ENCODE data around the gene CYB5R3. TPM values are rescaled to one million over a fixed set of nuclear protein-coding genes. Genes with fewer than 3 reads are reported as not detected.
A peak's percentile ranks its signal among the peaks of the same experiment; 100 is the strongest.

The CYB5R3 gene
- polyA plus RNA-seq, 3 donors, result 49.7 to 76.4 (median 54.0) TPM

DNA sequence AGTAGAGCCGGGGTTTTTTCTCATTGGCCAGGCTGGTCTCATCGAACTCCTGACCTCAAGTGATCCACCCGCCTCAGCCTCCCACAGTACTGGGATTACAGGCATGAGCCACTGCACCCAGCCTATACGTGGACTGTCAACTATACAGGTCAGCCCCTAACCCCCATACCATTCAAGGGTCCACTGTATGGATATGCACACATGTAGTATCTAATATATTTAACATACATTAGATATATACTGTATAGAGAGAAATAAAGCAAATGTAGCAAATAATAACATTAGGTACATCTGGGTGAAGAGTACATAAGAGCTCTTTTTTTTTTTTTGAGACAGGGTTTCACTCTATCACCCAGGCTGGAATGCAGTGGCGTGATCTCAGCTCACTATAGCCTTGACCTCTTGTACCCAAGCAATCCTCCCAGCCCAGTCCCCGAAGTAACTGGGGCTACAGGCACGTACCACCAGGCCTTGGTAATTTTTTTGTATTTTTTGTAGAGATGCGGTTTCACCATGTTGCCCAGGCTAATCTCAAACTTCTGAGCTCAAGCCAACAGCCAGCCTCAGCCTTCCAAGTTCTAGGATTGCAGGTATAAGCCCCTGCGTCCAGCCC, 7.3 kb downstream of the CYB5R3 start:
- Histone ChIP-seq H4K20me1 (ENCODE audit: insufficient read depth, low read length) (peaks cover 75% of the 10 kb centered on the region), H3K9ac (ENCODE audit: insufficient read depth, low read length, poor library complexity, severe bottlenecking) (no peak overlapping the region), H3K79me2 (ENCODE audit: insufficient read depth, low read length) (peaks cover 79% of the 10 kb centered on the region), H3K27me3 (ENCODE audit: control insufficient read depth in 2 of 2, insufficient read depth in 2 of 2, low read length in 2 of 2) (no peaks in the 10 kb centered on the region), H3K36me3 (replicated peaks in 1 of 2; ENCODE audit: control insufficient read depth in 1 of 2, insufficient read depth in 2 of 2, low read length in 2 of 2) (peaks cover 0 to 8% of the 10 kb centered on the region in 2 donors), H3K4me2 (replicated peaks; ENCODE audit: extremely low read depth, low read length, poor library complexity, severe bottlenecking) (no peak overlapping the region), H3K27ac (ENCODE audit: low read depth in 1 of 2, low read length in 2 of 2) (no peak overlapping the region), H3K4me3 (replicated peaks in 1 of 3; ENCODE audit: low read depth in 2 of 3, low read length in 3 of 3) (no peak overlapping the region), H2AFZ (ENCODE audit: insufficient read depth, low read depth, low read length, poor library complexity, severe bottlenecking) (no peak overlapping the region), H3K9me3 (replicated peaks in 1 of 2; ENCODE audit: control insufficient read depth in 1 of 2, insufficient read depth in 1 of 2, low read length in 2 of 2) (no peaks in the 10 kb centered on the region), H3K4me1 (ENCODE audit: control insufficient read depth in 1 of 2, insufficient read depth in 2 of 2, low read length in 2 of 2) (peaks cover 26 to 44% of the 10 kb centered on the region in 2 donors)
- peak overlapping the region in 1 of 7 donors; percentile 59 for H3K27ac Mint-ChIP-seq
- H3K4me3 Mint-ChIP-seq, result no peak overlapping the region
- intact Hi-C loops (cut with micrococcal nuclease), result no loop called here
- WGBS (ENCODE audit: insufficient coverage), result 100% methylated on average over 1 of the region's 9 CpGs
- DNase-seq, result no peak
- H3K4me1 Mint-ChIP-seq, result peaks cover 43% of the 10 kb centered on the region
- no peak for TF ChIP-seq CTCF (IDR thresholded peaks at IDR 0.05)
- H3K9me3 Mint-ChIP-seq, result no peaks in the 10 kb centered on the region
- H3K27me3 Mint-ChIP-seq (ENCODE audit: low read depth in 3 of 3), result peaks cover 0 to 4% (median 0%) of the 10 kb centered on the region in 3 donors
- H3K36me3 Mint-ChIP-seq, result peaks cover 8 to 16% of the 10 kb centered on the region in 2 donors

- no peak for DNase-seq
- no peak overlapping the region for H3K27ac Mint-ChIP-seq
- Histone ChIP-seq H3K9me3 (replicated peaks in 1 of 2; ENCODE audit: control insufficient read depth in 1 of 2, insufficient read depth in 1 of 2, low read length in 2 of 2) (no peaks in the 10 kb centered on the region), H3K4me2 (replicated peaks; ENCODE audit: extremely low read depth, low read length, poor library complexity, severe bottlenecking) (no peak overlapping the region), H3K36me3 (replicated peaks in 1 of 2; ENCODE audit: control insufficient read depth in 1 of 2, insufficient read depth in 2 of 2, low read length in 2 of 2) (peaks cover 13 to 26% of the 10 kb centered on the region in 2 donors), H3K4me3 (replicated peaks in 1 of 3; ENCODE audit: low read depth in 2 of 3, low read length in 3 of 3) (no peak overlapping the region), H3K9ac (ENCODE audit: insufficient read depth, low read length, poor library complexity, severe bottlenecking) (no peak overlapping the region), H3K27ac (ENCODE audit: low read depth in 1 of 2, low read length in 2 of 2) (no peak overlapping the region), H3K4me1 (ENCODE audit: control insufficient read depth in 1 of 2, insufficient read depth in 2 of 2, low read length in 2 of 2) (peaks cover 13 to 22% of the 10 kb centered on the region in 2 donors), H4K20me1 (ENCODE audit: insufficient read depth, low read length) (peaks cover 67% of the 10 kb centered on the region), H3K79me2 (ENCODE audit: insufficient read depth, low read length) (peaks cover 60% of the 10 kb centered on the region), H2AFZ (ENCODE audit: insufficient read depth, low read depth, low read length, poor library complexity, severe bottlenecking) (no peak overlapping the region), H3K27me3 (ENCODE audit: control insufficient read depth in 2 of 2, insufficient read depth in 2 of 2, low read length in 2 of 2) (no peaks in the 10 kb centered on the region)
- 88% methylated on average over 7 of the region's 9 CpGs for WGBS (ENCODE audit: insufficient coverage)
- peaks cover 0 to 3% (median 2%) of the 10 kb centered on the region in 3 donors for H3K27me3 Mint-ChIP-seq (ENCODE audit: low read depth in 3 of 3)
- no peak overlapping the region for H3K4me3 Mint-ChIP-seq
- no peaks in the 10 kb centered on the region for H3K9me3 Mint-ChIP-seq
- peaks cover 14 to 24% of the 10 kb centered on the region in 2 donors for H3K36me3 Mint-ChIP-seq
- no peak for TF ChIP-seq CTCF (IDR thresholded peaks at IDR 0.05)
- intact Hi-C loops (cut with micrococcal nuclease), result no loop called here
- peaks cover 23% of the 10 kb centered on the region for H3K4me1 Mint-ChIP-seq
Measured at GRCh38 chr22:42639541-42640241, 9.5 kb downstream of the CYB5R3 start.
